Astrocyte of the hippocampus (primary cell): ENCODE measurements around the gene OR8J1.
"Not testable (repeated sequence)": the region's sequence is repeated elsewhere in the genome, so short reads cannot be mapped to it uniquely, and the experiment has no call there.

Source experiments
- DNase-seq: peaks from one replicate; pipeline ENCODE4 v3.0.0; 2011; ENCODE audit warnings: low read depth, low spot score

Gene OR8J1, protein sequence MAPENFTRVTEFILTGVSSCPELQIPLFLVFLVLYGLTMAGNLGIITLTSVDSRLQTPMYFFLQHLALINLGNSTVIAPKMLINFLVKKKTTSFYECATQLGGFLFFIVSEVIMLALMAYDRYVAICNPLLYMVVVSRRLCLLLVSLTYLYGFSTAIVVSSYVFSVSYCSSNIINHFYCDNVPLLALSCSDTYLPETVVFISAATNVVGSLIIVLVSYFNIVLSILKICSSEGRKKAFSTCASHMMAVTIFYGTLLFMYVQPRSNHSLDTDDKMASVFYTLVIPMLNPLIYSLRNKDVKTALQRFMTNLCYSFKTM

DNA sequence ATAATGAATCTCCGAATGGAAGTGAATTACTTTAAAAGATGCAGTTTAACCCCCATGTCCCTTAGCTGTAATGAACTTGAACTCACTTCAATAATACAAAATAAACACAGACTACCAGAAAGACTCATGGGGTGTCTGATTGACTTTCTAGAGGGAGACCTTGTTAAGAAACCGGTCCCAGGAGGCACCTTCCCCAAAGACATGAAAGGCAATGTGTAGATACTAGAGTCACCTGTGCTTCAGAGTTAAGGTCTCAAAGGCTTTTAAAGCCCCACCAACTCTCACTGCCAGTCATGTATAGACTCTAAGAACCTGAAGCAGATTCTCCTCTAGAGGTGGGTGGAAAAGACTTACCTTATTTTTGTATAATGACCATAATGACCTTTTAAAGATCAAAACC, at the start of gene OR8J1:
TSS of gene OR8J1 (plus strand) at position 301 of the 400 bp plus-strand sequence. CDS start 5,956 bp downstream, outside the sequence.
- DNase-seq, result no peak

DNA sequence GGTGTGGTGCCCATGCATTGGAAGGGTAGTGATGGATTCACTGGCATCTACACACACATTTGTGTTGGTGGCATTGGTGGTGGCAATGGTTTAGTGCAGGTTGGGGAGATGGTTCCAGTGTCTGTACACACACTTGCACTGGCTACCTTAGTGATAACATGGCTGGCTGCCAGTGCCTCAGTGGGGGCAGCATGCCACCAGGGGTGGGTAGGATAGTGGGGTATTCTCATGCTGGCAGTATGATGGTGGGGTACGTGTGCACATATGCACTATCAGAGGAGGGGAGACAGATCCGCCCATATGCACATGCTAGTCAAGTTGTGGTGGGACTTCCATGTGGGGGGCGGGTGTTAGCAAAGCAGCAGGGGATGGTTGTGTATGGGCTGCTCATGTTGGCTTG, 46.3 kb upstream of the OR8J1 start:
- no peak for DNase-seq

DNA sequence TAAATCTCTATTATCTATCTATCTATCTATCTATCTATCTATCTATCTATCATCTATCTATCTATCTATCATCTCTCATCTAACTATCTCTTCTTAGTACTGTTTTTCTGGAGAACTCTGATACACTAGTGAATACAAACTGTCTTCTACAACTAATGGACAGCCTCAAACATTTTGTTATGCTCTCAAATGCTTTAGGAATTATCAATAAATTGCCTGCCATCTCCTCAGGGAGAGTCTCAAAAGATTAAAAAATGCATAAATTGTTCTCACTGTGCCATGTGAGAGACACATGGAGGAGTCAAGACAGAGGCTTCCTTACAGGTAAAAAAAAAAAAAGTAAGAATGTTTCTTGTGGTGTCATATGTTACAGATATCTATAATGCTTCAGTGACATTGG, 39.2 kb upstream of the OR8J1 start, which contains the start of gene OR8K3:
TSS of gene OR8K3 (plus strand) at position 301 of the 400 bp plus-strand sequence. CDS start 3,163 bp downstream, outside the sequence.
- no peak for DNase-seq

DNA sequence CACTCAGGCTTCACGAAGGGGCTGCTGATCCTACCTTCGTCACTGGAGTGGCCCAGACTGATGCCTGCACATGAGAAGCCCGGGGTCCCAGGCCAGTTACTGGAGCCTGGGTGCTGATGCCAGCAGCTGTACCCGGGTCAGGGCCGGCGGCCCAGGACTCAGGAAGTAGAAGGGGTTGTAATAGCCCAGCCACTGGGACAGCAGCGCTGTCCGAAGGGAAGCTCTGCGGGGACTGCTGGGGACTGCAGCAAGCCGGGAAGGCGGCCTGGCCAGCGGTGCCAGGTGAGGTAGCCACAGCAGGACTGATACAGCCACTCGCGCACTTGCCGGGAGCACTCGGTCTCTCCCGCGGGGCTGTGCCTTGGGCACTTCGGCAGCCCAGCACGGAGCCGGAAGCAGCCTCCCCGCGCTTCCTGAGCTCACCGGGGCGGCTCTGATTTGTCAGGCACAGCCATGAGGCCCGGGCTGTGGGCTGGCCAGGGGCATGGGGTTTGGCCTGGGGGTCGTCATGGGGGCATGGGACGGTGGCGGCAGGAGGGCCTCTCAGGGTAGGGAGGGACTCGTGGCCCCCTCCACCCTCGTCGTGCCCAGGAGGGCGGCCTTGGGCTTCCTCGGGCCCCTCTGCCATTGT, 22.1 kb upstream of the OR8J1 start:
- no peak for DNase-seq

DNA sequence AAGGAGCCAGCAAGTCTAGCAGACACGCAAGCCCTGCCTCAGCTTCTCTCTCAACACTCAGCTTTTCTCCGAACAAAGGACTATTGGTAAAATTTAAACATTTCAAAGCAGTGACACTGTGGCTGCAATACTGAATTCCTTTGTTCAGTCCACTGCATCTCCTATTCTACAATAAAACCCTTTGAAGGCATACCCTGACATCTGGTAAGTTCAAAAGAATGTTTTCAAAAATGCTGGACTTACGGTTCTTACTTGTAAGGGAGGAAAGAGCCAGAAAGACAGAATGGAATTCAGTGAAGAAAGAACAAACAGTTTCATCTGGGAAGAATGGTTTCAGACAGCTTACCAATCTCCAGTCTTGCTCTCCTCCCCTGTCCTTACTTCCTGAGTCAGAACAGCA, 20.9 kb upstream of the OR8J1 start:
- DNase-seq, result no peak

DNA sequence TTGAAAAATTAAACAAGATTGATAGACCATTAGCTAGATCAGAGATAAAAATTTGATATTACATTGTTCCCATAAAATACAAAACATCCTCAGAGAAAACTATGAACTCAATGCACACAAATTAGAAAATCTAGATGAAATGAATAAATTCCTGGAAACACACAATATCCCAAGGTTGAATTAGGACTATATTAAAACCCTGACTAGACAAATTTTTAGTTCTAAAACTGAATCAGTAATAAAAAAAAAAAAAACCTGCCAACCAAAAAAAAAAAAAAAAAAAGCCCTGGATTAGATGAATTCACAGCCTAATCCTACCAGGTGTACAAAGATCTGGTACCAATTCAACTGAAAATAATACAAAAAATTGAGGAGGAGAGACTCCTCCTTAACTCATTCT, 13.8 kb upstream of the OR8J1 start:
- DNase-seq, result no peak

DNA sequence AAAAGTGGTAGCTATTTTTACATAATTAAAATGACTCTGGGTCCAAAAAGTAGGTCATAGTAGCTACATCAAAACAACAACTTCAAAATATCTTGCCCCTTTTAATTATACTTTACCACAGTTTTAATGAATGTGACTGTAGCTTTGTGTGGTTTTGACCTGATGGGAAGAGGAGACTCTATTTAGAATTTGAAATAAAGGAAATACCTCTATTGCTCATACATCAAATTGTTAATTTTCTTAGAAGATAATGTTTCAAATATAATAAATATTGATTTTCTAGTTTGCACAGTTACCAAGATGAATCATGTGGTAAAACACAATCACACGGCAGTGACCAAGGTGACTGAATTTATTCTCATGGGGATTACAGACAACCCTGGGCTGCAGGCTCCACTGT, 8.4 kb upstream of the OR8J1 start, which contains the start of gene OR8K1:
TSS of gene OR8K1 (plus strand) at position 301 of the 400 bp plus-strand sequence. CDS start at position 301, 0 bp downstream.
- no peak for DNase-seq

DNA sequence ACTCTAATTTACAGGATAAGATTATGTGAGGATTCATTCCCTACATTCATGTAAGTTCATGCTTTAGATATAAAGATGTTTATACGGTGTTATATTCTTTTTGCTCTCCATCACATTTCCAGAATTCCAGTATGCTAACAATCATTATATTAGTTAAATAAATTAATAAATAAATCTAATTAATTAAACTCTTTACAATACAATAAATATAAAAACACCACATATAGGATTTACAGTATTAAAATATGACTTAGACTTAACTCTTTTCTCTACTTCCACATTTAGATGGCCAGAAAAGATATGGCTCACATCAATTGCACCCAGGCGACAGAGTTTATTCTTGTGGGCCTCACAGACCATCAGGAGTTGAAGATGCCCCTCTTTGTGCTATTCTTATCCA, 21.2 kb downstream of the OR8J1 start, which contains the start of gene OR8U1:
TSS of gene OR8U1 (plus strand) at position 301 of the 400 bp plus-strand sequence. CDS start at position 301, 0 bp downstream.
- DNase-seq, result no peak

DNA sequence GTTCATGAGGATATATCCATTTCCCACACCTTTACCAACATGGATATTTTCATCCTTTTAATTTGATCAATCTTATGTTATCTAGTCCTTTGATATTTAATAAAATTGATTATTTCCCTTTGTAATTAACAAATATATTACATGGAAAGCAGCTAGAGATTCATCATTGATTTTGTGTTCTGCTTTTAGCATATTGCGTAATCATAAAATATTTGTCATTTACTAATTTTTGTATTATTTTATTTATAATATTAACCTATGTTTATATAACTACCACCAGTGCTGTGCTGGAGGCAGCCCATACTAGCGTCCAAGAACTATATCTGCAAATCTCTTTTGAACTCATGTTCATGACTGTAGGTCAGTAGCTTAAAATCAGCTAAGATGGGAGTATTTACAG, 26.0 kb downstream of the OR8J1 start:
- no peak for DNase-seq

DNA sequence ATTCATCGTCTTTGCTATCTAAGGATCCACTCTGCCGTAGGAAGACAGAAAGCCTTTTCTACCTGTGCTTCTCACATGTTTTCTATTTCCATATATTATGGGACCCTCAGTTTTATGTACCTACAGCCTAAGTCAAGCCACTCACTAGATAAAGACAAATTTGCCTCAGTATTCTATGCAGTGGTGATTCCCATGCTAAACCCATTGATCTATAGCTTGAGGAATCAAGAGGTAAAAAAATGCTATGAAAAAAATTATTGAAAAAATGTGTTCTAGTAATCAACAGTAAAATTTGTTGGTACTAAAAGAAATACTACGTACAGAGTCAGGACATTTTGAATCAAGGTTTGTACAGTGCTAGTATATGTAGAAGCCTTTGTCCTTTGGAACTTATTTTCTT, 40.3 kb downstream of the OR8J1 start:
- no peak for DNase-seq

DNA sequence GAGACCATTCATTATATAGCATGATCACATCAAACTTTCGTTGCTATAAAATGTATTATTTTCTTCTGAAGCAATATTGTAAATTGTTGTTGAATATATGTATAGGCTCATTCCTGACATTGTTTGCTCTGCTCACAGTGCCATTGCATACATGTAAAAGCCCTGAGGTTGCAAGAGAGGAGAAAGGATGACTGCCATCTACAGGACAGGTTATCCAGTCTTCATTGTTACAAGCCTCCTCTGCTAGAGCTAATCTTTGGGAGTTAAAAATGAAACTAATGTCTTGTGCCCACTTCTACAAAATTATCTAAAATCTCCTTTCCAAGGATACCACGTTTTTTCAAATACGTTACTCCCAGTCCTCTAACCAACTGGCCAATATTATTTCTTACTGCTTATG, 42.0 kb downstream of the OR8J1 start:
- no peak for DNase-seq

DNA sequence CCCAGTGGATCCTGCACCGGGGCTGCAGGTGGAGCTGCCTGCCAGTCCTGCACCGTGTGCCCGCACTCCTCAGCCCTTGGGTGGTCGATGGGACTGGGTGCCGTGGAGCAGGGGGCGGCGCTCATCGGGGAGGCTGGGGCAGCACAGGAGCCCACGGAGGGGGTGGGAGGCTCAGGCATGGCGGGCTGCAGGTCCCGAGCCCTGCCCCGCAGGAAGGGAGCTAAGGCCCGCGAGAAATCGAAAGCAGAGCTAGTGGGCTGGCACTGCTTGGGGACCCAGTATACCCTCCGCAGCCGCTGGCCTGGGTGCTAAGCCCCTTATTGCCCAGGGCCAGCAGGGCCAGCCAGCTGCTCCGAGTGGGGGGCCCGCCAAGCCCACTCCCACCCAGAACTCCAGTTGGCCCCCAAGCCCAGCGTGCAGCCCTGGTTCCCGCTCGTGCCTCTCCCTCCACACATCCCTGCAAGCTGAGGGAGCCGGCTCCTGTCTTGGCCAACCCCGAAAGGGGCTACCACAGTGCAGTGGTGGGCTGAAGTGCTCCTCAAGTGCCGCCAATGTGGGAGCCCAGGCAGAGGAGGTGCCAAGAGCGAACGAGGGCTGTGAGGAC, 47.9 kb downstream of the OR8J1 start:
- DNase-seq, result not testable (repeated sequence)

DNA sequence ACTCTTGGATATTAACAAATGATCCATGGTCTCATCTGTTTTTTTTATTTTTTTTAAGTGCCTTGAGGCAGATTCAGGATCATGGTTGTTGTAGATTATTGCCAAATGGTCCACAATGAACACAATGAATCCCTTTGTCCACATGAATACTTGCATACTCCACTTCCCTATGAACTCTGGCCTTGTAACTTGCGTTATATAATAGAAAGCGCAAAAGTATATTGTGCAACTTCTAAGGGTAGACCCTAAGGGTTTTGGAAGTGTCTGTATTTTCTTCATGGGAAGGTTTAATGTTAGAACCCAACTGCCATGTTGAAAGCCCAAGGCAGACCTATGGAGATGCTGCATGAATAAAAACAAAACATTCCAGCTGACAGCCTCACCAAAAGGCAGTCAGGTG, 50.3 kb downstream of the OR8J1 start:
- DNase-seq, result no peak

DNA sequence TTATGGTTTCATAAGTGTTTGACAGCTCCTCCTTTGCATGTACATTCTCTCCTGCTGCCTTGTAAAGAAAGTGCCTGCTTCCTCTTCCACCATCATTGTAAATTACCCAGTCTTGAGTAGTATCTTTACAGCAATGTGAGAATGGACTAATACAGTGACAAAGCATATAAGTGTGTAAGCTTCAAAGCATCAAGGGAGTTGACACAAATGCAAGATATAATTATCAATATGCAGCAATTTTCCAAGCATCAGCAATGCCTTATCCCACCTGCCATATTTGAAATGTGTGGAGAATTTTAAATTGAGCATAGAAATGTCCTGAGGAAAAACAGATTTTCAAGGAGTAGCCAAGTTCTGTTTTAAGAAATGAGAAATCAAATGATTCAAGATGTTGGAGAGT, 56.7 kb downstream of the OR8J1 start:
- DNase-seq, result no peak
